22Rv1 (cell line): Measurements from ENCODE around the gene ACAD10.

Experiments used
- H3K27ac ChIP-seq: fragments of 450-650 bp; 2 replicates; pipeline ENCODE4 v1.5.1; 2017
- CTCF ChIP-seq: fragments of 450-650 bp; IDR thresholded peaks from 2 replicates; pipeline ENCODE4 v1.5.1; 2017; ENCODE audit warnings: mild to moderate bottlenecking
- ZFX ChIP-seq: fragments of 450-650 bp; IDR thresholded peaks from 2 replicates; pipeline ENCODE4 v1.6.1; 2017; ENCODE audit warnings: antibody characterized with exemption, borderline replicate concordance

ACAD10 gene

DNA sequence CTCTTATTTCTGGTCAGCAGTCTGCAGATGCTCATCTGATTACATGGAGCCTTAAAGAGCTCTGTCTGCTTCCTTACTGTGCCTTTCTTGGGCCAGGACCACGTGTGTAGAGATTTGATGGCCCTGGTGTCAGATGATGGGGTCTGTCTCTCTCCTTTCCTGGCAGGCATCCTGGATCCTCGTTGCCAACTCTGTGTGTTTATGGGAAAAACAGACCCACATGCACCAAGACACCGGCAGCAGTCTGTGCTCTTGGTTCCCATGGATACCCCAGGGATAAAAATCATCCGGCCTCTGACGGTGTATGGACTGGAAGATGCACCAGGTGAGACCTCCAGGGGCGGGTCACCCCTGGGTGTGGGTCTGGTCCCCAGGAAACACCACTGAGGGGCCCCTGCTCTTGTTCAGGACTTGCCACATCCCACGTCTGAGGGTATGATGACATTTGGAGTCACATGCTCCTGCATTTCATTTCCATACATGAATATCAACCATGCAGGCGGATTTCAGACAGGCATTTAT, 62.4 kb downstream of the ACAD10 start:
- TF ChIP-seq CTCF (no peak), ZFX (no peak)

DNA sequence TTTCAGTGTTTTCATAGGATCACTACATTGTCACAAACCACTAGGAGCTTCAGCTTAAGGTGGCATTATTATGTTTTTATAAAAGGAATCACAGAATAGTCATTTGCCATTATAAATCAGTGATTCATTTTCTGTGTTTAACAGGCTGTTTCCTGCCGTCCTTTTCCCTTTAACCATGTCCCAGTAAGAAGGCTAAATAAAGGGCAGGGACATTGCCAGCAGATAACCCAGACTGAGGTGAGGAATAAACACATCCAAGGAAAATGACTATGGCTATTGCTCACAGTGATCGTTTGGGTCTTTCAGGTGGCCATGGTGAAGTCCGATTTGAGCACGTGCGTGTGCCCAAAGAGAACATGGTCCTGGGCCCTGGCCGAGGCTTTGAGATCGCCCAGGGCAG, 63.0 kb downstream of the ACAD10 start:
- no peak for TF ChIP-seq ZFX
- no peak for TF ChIP-seq CTCF
- no peak overlapping the region for H3K27ac ChIP-seq

More for the DNA sequence above, 62.4 kb downstream of the ACAD10 start:
- H3K27ac ChIP-seq = no peak overlapping the region

DNA sequence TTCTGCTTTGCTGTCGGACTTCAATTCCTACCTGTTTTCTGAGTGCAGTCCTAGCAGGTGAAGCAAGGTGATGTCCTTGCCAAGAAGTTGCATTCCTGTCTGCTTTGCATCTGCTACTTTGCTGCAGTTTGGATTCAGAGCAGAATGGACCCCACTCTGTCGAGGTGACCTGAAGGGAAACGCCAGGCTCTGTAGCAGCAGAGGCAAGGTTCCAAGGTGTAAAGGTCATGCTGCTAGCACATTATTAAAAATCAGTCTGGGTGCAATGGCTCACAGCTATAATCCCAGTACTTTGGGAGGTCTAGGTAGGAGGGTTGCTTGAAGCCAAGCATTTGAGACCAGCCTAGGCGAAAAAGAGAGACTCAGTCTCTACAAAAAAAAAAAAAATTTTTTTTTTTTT, 63.5 kb downstream of the ACAD10 start:
- TF ChIP-seq CTCF (no peak), ZFX (no peak)
- H3K27ac ChIP-seq = no peak overlapping the region

- TF ChIP-seq ZFX = no peak
- TF ChIP-seq CTCF = peak; percentile 89
- H3K27ac ChIP-seq = no peak overlapping the region
Observed at GRCh38 chr12:111753144-111753881, 67.5 kb downstream of the ACAD10 start.

- no peak for TF ChIP-seq ZFX
- no peak for TF ChIP-seq CTCF
- no peak overlapping the region for H3K27ac ChIP-seq
Observed at GRCh38 chr12:111754671-111755070, 68.8 kb downstream of the ACAD10 start.

DNA sequence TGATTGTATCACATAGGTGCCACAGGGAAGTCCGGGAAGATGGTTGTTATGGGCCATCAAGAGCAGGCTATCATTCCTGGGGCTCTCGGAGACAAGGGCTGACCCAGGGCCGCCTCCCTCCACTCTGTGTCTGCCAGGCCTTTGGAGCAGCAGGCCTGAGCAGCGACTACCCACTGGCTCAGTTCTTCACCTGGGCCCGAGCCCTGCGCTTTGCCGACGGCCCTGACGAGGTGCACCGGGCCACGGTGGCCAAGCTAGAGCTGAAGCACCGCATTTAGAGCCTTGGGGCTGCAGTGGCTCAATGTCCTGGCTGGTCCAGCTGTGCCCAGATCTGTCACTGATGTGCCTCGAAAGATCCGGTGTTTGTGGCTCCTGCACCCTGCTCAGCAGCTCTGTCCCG, 70.3 kb downstream of the ACAD10 start:
- no peak overlapping the region for H3K27ac ChIP-seq
- TF ChIP-seq ZFX (no peak), CTCF (no peak)

- TF ChIP-seq ZFX (no peak), CTCF (no peak)
- no peak overlapping the region for H3K27ac ChIP-seq
Observed at GRCh38 chr12:111756681-111757080, 70.8 kb downstream of the ACAD10 start.
